HG03520 (cell line): Measurements from ENCODE around the gene UBN2.

Experiments used
- ATAC-seq: cut with Tn5 transposase; IDR thresholded peaks from one replicate; pipeline ENCODE4 v1.9.1; 2021; ENCODE audit warnings: mild to moderate bottlenecking, moderate library complexity; ENCODE audit not compliant: unreplicated experiment

Gene UBN2

GRCh38 chr7:139341058-139341775 lies 110.2 kb downstream of the UBN2 start, which contains the start of gene FMC1:
Gene FMC1, plus strand, starts transcription at chr7:139341337. Its CDS starts 48 bp downstream, at chr7:139341385.
- ATAC-seq = peak; percentile 41

- no peak for ATAC-seq
Observed at GRCh38 chr7:139341776-139342226, 110.8 kb downstream of the UBN2 start.

GRCh38 chr7:139345042-139345441 lies 114.0 kb downstream of the UBN2 start:
- no peak for ATAC-seq

GRCh38 chr7:139351027-139351426 lies 120.0 kb downstream of the UBN2 start:
- ATAC-seq = no peak

- ATAC-seq = no peak
Observed at GRCh38 chr7:139354729-139355128, 123.7 kb downstream of the UBN2 start.

- no peak for ATAC-seq
Observed at GRCh38 chr7:139355320-139355719, 124.3 kb downstream of the UBN2 start.
